RWPE1 (cell line): Measurements from ENCODE around the gene PCGF3.

Source experiments
- CTCF ChIA-PET: fragments of 350-600 bp; sonication (Branson Sonifier 250); formaldehyde crosslinking; extraction: SDS; loops from one replicate; lab custom pipeline; 2021; lab: Yijun Ruan, JAX
- POLR2A ChIA-PET: fragments of 400-600 bp; formaldehyde crosslinking; extraction: SDS; loops from one replicate; lab custom pipeline; 2020; ENCODE audit warnings: antibody characterized with exemption; ENCODE audit not compliant: low non-redundant PET; lab: Yijun Ruan, JAX
- DNase-seq: peaks from one replicate; pipeline ENCODE4 v3.0.0; 2012; ENCODE audit warnings: low spot score
- H3K27ac ChIP-seq: fragments of 450-650 bp; 2 replicates; pipeline ENCODE4 v1.5.1; 2017
- CTCF ChIP-seq: fragments of 450-650 bp; conservative IDR thresholded peaks from 2 replicates; pipeline ENCODE4 v1.5.1; 2017; ENCODE audit warnings: low read depth, mild to moderate bottlenecking

The PCGF3 gene

GRCh38 chr4:790466-790820 is 84.8 kb downstream of the PCGF3 start:
- DNase-seq, result no peak
- no peak overlapping the region for H3K27ac ChIP-seq
- no peak for TF ChIP-seq CTCF
- CTCF ChIA-PET, result no interaction called here
- POLR2A ChIA-PET, result no interaction called here

- no peak overlapping the region for H3K27ac ChIP-seq
- TF ChIP-seq CTCF, result no peak
- DNase-seq, result no peak
- ChIA-PET CTCF (no interaction called here), POLR2A (no interaction called here)
Measured at GRCh38 chr4:791252-791897, 85.7 kb downstream of the PCGF3 start.

- DNase-seq, result no peak
- no peak for TF ChIP-seq CTCF
- ChIA-PET CTCF (no interaction called here), POLR2A (no interaction called here)
- H3K27ac ChIP-seq, result no peak overlapping the region
Measured at GRCh38 chr4:791898-792625, 86.4 kb downstream of the PCGF3 start.

- CTCF ChIA-PET, result no interaction called here
Measured at GRCh38 chr4:792626-793092, 87.0 kb downstream of the PCGF3 start.

GRCh38 chr4:793093-793861 is 87.6 kb downstream of the PCGF3 start:
- no peak for TF ChIP-seq CTCF
- H3K27ac ChIP-seq, result no peak overlapping the region
- no peak for DNase-seq
- ChIA-PET CTCF (no interaction called here), POLR2A (no interaction called here)

More at GRCh38 chr4:792626-793092, 87.0 kb downstream of the PCGF3 start:
- no peak for DNase-seq
- TF ChIP-seq CTCF, result no peak
- POLR2A ChIA-PET, result no interaction called here
- H3K27ac ChIP-seq, result no peak overlapping the region

- no peak overlapping the region for H3K27ac ChIP-seq
- TF ChIP-seq CTCF, result no peak
- ChIA-PET POLR2A (no interaction called here), CTCF (no interaction called here)
- DNase-seq, result no peak
Measured at GRCh38 chr4:793941-794621, 88.4 kb downstream of the PCGF3 start.
